Measurements from ENCODE around the gene TNFAIP8L2.

The TNFAIP8L2 gene

DNA sequence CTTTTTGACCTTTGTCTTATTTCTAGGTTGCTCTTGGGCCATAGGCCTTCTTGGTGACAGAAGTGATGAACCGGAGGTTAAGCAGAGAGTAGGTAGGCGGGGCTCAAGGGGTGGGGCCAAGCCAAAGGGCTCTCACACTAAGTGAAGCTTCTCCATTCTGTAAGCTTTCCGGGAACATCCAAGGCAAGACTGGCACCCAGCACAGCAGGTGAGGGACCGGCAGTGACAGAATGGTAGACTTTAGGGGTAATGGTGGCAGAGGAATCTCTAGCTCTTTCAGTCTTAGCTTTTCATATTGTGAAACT is at the start of gene TNFAIP8L2:
TSS of gene TNFAIP8L2 (plus strand) at position 135 of the 305 bp plus-strand sequence. CDS start 2,049 bp downstream, outside the sequence.
- peak in 1 of 2 experiments; percentile 45 for DNase-seq

GRCh38 chr1:151106894-151107293 is 49.6 kb upstream of the TNFAIP8L2 start:
- no peak for DNase-seq

DNA sequence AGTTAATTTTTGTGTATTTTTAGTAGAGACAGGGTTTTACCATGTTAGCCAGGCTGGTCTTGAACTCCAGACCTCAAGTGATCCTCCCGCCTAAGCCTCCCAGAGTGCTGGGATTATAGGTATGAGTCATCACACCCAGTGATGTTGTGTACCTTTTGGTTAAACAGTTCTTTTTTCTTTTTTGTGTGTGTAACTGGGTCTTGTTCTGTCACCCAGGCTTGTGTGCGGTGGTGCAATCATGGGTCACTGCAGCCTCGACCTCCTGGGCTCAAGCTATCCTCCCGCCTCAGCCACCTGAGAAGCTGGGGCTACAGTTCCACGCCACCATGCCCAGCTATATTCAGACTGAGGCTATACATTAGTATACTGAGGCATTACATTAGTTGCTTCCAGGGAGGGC is 48.1 kb upstream of the TNFAIP8L2 start:
- no peak for DNase-seq

DNA sequence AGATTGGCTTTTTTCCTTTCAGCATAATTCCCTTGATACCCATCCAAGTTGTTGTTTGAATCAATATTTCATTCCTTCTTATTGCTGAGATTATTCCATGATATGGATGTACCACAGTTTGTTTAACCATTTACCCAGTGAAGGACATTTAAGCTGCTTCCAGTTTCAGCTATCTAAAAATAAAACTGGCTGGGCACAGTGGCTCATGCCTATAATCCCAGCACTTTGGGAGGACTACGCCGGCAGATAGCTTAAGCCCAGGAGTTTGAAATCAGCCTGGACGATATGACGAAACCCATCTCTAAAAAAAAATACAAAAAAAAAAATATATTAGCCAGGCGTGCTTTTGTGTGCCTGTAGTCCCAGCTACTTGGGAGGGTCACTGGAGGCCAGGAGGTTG is 42.6 kb upstream of the TNFAIP8L2 start:
- no peak for DNase-seq

- DNase-seq: no peak
Observed at GRCh38 chr1:151124763-151125403, 31.6 kb upstream of the TNFAIP8L2 start.

DNA sequence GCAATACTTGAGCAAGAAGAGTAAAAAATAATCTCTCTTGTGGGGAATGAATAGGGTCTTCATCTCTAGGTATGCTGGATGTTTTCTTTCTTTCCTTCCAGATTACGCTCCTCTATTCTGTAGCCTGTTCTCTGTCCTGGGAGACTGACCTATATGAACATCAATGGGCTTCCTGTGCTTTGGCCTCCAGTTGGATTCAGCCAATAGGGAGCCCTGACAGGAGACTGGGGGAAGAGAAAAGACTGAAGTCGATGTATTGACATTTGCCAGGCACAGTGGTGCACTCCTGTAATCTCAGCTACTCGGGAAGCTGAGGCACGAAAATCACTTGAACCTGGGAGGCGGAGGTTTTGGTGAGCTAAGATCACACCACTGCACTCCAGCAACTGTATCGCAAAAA is 27.6 kb upstream of the TNFAIP8L2 start:
- DNase-seq: no peak

GRCh38 chr1:151130987-151131586 is 25.4 kb upstream of the TNFAIP8L2 start:
- DNase-seq: peak; percentile 45 to 78

- DNase-seq: peak in 1 of 2 experiments; percentile 29
Observed at GRCh38 chr1:151131701-151132334, 24.6 kb upstream of the TNFAIP8L2 start.

DNA sequence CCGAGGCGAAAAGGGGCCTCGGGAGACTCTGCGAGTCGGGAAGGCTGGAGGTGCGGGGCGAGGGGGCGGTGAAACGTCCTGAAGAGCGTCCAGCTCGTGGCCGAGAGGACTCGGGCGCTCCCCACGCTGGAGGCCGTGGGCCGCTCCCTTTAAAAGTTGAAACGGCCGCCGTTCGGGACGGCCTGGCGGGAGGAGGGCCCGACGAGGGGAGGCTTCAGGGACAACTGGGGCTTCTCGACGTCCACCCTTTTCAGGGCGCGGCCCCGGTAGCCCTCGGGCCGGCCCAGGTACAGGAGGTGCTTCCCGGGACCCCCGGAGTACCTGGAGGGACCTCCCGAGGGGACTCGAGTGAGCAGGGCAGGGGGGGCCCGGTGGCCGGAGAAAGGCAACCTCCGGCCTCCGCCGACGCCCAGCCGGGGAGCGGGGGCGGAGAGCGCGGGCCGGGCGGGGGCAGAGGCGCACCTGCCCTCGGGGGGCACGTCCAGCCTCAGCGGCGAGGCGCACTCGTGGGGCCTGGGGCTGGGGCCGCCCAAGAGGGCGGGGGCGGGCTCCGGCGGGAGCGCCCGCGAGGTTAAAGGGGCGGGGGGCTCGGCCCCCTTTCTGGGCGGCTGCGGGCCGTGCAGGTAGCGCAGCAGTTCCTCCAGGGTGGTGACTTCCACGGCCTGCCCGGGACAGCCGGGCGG is 24.0 kb upstream of the TNFAIP8L2 start:
- no peak for DNase-seq

DNA sequence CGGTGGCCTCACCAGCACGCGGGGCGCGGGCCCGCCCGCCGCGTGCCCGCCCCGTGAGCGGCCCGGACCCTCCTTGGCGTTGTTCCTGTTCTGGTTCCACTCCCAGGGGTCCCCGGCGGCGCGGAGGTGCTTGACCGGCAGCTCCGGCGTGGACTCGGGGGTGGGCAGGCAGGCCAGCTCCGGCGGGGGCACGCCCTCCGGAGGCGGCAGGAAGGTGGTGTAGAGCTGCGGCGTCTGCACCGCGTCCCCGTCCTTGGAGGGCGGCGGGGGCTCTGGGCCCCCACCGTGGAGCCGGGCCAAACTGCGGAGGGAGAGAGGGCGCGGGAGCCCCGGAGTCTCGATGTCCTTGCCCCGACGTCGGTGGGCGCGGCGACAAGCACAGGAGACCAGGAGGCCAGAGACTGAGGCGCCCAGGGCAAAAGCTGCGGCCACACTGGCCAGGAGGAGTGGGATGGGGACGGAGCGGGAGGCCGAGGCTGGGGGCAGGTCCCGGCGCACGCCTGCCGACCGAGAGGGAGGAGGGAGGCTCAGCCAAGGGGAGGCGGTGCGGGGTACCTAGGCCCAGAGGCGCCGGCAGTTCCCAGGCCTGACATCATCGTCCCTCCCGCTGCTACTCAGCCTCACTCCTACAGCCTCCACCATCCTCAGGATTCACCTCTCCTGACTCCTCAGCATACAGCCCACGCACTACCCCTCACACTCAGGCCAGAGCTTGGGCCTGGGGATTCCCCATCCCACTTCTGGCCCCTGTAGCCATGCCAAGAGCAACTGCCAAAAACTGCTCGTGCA is 23.2 kb upstream of the TNFAIP8L2 start:
- DNase-seq: no peak

DNA sequence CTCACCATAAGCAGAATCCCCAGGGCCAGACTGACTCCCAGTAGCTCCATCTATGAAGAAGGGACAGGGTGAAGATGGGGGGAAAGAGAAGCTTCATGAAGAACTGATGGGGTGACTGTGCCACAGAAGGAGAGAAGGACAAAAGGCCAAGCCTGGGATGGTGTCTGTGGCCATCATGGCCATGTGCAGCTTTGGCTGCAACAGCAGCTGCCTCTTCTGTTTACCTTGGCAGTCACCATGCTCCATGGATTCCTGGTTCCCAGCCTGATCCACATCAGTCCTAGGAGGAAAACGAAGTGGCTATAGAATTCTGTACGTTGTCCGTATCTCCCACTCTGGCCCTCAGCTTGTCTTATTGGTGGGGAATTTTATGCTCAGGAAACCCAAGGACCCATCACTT is 22.1 kb upstream of the TNFAIP8L2 start:
- no peak for DNase-seq

GRCh38 chr1:151134991-151135390 is 21.5 kb upstream of the TNFAIP8L2 start:
- no peak for DNase-seq

DNA sequence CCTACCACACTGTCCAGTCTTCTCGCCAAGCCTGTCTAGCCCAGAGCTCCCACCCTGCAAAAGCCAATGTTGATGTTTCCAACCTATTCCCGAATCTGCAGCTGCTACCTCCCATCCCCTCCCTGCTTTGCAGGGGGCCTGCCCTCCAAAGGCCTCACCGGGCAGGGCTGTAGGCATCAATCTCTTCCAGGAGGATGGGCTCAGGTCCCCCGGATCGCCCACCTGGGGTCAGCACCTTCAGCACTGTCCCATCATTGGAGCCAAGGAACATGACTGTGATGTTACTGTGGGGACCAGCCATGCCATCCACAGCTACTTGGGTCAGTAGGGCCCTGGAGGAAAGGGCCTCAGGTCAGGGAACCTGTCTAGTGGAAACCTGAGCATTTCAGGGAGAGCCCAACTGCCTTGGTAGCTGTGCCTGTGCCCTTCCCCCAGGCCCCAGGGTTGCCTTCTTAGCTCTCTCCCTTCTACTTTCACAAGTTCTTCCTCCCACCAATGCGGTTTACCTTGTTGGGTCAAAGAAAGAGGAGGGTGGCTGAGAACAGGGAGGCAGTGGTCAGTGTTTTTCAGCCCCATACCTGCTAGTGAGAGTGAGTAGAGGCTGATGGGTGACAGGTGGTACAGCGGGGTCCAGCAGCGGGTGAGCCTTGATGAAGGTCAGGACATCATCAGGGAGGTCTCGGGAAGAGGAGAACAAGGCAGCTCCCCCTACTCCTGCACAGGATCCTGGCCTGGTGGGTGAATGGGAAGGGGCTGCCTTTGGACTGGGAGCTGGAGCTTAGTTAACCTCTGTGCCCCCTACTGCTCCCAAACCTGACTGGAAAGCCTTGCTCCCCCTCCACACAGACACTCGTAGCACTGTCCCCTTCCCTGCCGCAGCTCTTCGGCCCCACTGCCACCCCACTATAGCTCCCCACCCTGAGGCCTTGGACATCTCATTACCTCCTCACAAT is 20.7 kb upstream of the TNFAIP8L2 start:
- DNase-seq: peak in 1 of 2 experiments; percentile 42

GRCh38 chr1:151137789-151138188 is 18.7 kb upstream of the TNFAIP8L2 start:
- DNase-seq: no peak

- DNase-seq: no peak
Observed at GRCh38 chr1:151142411-151143056, 13.9 kb upstream of the TNFAIP8L2 start.

GRCh38 chr1:151143057-151143435 is 13.4 kb upstream of the TNFAIP8L2 start:
- DNase-seq: no peak

DNA sequence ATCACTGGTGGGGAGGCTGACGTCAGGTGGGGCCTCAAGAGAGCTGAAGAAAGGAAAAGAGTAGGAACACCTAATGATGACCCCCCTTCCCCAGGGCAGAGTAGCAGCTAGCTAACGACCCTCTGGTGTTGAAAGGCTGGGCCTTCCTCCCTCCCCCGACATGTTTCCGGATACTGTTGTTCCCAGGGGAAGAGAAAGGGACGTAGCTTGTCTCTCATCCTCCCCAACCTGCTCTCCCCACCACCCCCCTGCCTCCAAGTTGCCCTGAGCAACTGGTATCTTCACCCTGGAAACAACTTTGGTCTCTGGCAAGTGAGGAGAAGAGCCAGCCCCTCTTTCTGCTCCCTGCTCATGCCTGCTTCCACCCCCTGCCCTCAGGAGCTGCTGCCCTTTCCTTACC is 12.5 kb upstream of the TNFAIP8L2 start:
- DNase-seq: peak; percentile 62 to 79

GRCh38 chr1:151144474-151145303 is 11.8 kb upstream of the TNFAIP8L2 start:
- peak; percentile 93 to 97 for DNase-seq

- DNase-seq: peak; percentile 72 to 84
Observed at GRCh38 chr1:151145304-151146071, 11.0 kb upstream of the TNFAIP8L2 start.

- DNase-seq: peak in 1 of 2 experiments; percentile 84
Observed at GRCh38 chr1:151146072-151146411, 10.4 kb upstream of the TNFAIP8L2 start.
